GM21717 (cell line): Measurements from ENCODE around the gene AMACR.

ENCODE experiments used
- ATAC-seq: cut with Tn5 transposase; IDR thresholded peaks from one replicate; pipeline ENCODE4 v1.9.1; 2021; ENCODE audit warnings: mild to moderate bottlenecking, moderate library complexity; ENCODE audit not compliant: unreplicated experiment

Gene AMACR

GRCh38 chr5:34008802-34009201, 952 bp upstream of the AMACR start:
- no peak for ATAC-seq

GRCh38 chr5:34007201-34007620, 639 bp downstream of the AMACR start:
- ATAC-seq: no peak

- no peak for ATAC-seq
Measured at GRCh38 chr5:34005681-34006080, 2.2 kb downstream of the AMACR start.

GRCh38 chr5:34005211-34005610, 2.6 kb downstream of the AMACR start:
- ATAC-seq: no peak

- ATAC-seq: no peak
Measured at GRCh38 chr5:34003941-34004340, 3.9 kb downstream of the AMACR start.

- ATAC-seq: no peak
Measured at GRCh38 chr5:34002629-34003328, 5.1 kb downstream of the AMACR start.

GRCh38 chr5:34001241-34001841, 6.5 kb downstream of the AMACR start:
- no peak for ATAC-seq

GRCh38 chr5:33999978-34000377, 7.9 kb downstream of the AMACR start:
- no peak for ATAC-seq

GRCh38 chr5:33997331-33997983, 10.4 kb downstream of the AMACR start:
- ATAC-seq: no peak

- no peak for ATAC-seq
Measured at GRCh38 chr5:33995865-33996264, 12.0 kb downstream of the AMACR start.

- ATAC-seq: no peak
Measured at GRCh38 chr5:33994845-33995244, 13.0 kb downstream of the AMACR start.

GRCh38 chr5:33992864-33993263, 15.0 kb downstream of the AMACR start:
- ATAC-seq: no peak

GRCh38 chr5:33985447-33985846, 22.4 kb downstream of the AMACR start:
- ATAC-seq: no peak

GRCh38 chr5:33984671-33985124, 23.2 kb downstream of the AMACR start, which contains the start of gene SLC45A2:
Gene SLC45A2, minus strand, starts transcription at chr5:33984693. Its CDS starts 110 bp downstream, at chr5:33984583.
- ATAC-seq: no peak

GRCh38 chr5:33984178-33984577, 23.7 kb downstream of the AMACR start:
- no peak for ATAC-seq

GRCh38 chr5:33981408-33982162, 26.3 kb downstream of the AMACR start:
- no peak for ATAC-seq

- ATAC-seq: no peak
Measured at GRCh38 chr5:33980030-33980429, 27.8 kb downstream of the AMACR start.

- no peak for ATAC-seq
Measured at GRCh38 chr5:33978306-33978705, 29.5 kb downstream of the AMACR start.

GRCh38 chr5:33976307-33976706, 31.5 kb downstream of the AMACR start:
- no peak for ATAC-seq

GRCh38 chr5:33975852-33976251, 32.0 kb downstream of the AMACR start:
- ATAC-seq: no peak

GRCh38 chr5:33973271-33973670, 34.6 kb downstream of the AMACR start:
- ATAC-seq: no peak
